ENCODE results near the gene TNRC6A.
"Not testable (repeated sequence)": the region's sequence is repeated elsewhere in the genome, so short reads cannot be mapped to it uniquely, and the experiment has no call there.

Gene TNRC6A

GRCh38 chr16:24846548-24847357 is 117.3 kb downstream of the TNRC6A start:
- DNase-seq = no peak

DNA sequence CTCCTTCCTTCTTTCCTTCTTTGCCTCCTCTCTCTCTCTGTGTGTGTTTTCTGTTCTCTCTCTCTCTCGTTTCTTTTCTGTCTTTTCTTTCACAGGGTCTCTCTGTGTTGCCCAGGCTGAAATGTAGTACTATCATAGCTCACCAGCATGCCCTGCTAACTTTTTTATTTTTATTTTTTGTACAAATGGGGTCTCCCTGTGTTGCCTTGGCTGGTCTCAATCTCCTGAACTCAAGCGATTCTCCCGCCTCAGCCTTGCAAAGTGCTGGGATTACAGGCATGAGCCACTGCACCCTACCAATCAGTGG is 117.9 kb downstream of the TNRC6A start:
- no peak for DNase-seq

DNA sequence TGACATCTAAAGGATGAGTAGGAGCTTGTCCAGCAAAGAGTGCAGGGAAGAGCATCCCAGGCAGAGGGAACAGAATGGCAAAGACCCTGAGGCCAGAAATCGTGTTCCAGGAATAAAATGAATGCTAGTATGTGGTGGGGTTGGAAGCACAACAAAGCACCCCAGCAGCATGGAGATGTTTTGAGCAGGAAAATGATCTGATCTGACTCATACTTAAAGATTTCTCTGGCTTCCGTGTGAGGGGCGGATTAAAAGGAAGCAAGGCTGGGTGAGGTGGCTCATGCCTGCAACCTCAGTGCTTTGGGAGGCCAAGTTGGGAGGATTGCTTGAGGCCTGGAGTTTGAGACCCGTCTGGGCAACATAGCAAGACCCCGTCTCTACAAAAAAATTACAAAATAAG is 118.6 kb downstream of the TNRC6A start:
- no peak for DNase-seq

- DNase-seq = no peak
Observed at GRCh38 chr16:24849641-24850040, 120.2 kb downstream of the TNRC6A start.

DNA sequence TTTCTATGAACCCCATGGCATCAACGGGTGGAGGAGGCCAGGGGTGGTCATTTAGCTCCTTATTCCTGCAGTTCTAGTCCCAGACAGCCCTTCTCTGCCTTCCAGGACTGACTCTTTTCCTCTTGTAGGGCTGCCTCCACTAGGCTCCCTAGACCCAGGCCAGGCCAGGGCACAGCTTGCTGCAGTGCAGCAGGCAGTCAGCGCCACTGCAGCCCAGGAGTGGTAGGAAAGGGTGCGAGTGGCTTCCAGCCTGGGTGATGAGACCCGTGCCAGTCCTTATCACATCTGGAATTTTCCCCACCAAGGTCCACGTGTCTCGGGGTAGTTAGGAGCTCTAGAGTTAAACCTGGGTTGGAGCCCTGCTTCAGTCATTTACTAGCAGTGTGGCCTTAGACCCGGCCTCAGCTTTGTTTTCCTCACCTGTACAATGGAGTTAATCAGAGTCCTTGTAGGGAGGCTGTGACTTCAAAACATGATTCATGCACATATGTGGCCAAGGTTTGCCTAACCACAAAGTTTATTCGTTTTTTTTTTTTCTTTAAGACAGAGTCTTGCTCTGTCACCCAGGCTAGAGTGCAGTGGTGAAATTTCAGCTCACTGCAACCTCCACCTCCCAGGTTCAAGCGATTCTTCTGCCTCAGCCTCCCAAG is 121.0 kb downstream of the TNRC6A start:
- DNase-seq = no peak

DNA sequence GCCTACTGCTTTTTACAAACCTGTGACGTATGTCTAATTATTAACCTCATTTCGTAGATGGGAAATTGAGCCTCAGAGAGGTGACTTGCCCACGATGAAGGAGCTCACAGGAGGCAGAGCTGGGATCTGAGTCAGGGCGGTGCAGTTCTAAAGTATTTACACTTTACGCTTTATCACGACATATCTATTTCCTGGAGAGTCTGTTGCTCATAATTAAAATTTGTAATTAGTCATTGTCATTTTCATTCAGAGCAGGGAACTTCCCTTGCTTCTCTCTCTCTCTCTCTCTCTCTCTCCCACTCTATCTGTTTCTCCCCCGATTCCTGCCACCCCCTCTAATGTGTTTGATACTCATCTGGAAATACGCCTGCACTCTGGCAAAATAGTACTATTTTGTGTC is 122.2 kb downstream of the TNRC6A start:
- DNase-seq = no peak

GRCh38 chr16:24852281-24852721 is 122.8 kb downstream of the TNRC6A start:
- no peak for DNase-seq

GRCh38 chr16:24853169-24853824 is 123.8 kb downstream of the TNRC6A start:
- no peak for DNase-seq

GRCh38 chr16:24853830-24854229 is 124.4 kb downstream of the TNRC6A start:
- DNase-seq = no peak

GRCh38 chr16:24854607-24855171 is 125.2 kb downstream of the TNRC6A start:
- DNase-seq = no peak

GRCh38 chr16:24855678-24856077 is 126.2 kb downstream of the TNRC6A start:
- DNase-seq = no peak

GRCh38 chr16:24856871-24857270 is 127.4 kb downstream of the TNRC6A start:
- not testable (repeated sequence) for DNase-seq

GRCh38 chr16:24858219-24859041 is 129.0 kb downstream of the TNRC6A start:
- no peak for DNase-seq

DNA sequence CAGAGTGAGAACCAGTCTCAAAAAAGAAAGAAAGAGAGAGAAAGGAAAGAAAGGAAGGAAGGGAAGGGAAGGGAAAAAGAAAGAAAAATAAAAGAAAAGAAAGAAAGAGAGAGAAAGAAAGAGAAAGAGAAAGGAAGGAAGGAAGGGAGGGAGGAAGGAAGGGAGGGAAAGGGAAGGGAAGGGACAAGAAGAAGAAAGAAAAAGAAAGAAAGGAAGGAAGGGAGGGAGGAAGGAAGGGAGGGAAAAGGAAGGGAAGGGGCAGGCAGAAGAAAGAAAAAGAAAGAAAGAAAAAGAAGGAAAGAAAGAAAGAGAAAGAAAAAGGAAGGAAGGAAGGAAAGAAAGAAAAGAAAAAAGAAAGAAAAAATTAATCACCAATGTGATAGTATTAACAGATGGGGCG is 132.0 kb downstream of the TNRC6A start:
- no peak for DNase-seq

GRCh38 chr16:24863582-24864437 is 134.4 kb downstream of the TNRC6A start:
- DNase-seq = no peak

DNA sequence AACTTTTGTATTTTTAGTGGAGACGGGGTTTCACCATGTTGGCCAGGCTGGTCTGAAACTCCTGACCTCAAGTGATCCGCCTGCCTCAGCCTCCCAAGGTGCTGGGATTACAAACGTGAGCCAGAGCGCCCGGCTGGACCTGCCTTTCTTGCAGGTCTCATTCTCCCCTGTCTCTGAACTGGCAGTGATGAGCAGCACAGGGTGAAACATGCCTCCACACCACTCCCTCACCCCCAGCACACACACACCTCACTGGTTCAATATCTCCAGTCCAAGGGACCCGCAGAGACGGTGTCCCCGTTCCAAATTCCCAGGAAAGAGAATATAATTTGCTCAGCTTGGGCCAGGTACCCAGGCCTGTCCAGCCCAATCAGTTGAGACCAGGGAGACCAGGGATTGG is 139.6 kb downstream of the TNRC6A start:
- no peak for DNase-seq

- no peak for DNase-seq
Observed at GRCh38 chr16:24871891-24872290, 142.4 kb downstream of the TNRC6A start.

GRCh38 chr16:24873028-24873427 is 143.6 kb downstream of the TNRC6A start:
- no peak for DNase-seq

GRCh38 chr16:24875466-24875865 is 146.0 kb downstream of the TNRC6A start:
- DNase-seq = no peak

Measured in SHP77 treated with DMSO at 0.1 percent for 48 hours (cell line).